GM23248 (cell line): ENCODE data around the gene MTSS2.

Experiments used
- EZH2 ChIP-seq: fragments of 200-600 bp; sonication (generic); IDR thresholded peaks from 2 replicates; pipeline ENCODE4 v1.6.1; 2018; ENCODE audit warnings: antibody characterized with exemption, mild to moderate bottlenecking; ENCODE audit not compliant: insufficient read depth, poor library complexity, severe bottlenecking
- EZH2phosphoT487 ChIP-seq: fragments of 200-600 bp; sonication (generic); IDR thresholded peaks from 2 replicates; pipeline ENCODE4 v1.6.1; 2018; ENCODE audit warnings: antibody characterized with exemption, moderate library complexity, mild to moderate bottlenecking, low read depth; ENCODE audit not compliant: insufficient read depth

DNA sequence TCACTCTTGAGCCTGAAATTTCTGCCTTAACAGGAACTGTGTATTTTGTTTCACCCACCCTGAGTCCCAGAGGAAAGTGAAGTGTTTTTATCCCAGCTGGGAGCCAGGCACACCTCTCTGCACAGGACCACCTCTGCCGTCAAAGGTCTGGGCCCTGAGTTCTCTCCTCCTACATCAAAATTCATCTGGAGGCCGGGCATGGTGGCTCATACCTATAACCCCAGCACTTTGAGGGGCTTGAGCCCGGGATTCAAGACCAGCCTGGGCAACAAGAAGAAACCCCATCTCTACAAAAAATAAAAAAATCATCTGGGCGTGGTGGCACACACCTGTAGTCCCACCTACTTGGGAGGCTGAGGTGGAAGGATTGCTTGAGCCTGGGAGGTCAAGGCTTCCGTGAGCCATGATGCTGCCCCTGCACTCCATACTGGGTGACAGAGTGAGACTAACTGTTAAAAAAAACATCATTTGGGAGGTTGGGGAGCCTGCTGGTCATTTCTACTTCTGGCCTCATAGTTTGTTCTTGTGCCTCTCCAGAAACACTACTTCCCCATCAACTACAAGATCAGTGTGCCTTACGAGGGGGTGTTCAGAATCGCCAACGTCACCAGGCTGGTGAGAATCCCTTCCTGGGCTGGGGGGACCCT lies 29.7 kb downstream of the MTSS2 start:
- TF ChIP-seq EZH2phosphoT487 (no peak), EZH2 (no peak)
